ENCODE data around the gene DIAPH3.

DNA sequence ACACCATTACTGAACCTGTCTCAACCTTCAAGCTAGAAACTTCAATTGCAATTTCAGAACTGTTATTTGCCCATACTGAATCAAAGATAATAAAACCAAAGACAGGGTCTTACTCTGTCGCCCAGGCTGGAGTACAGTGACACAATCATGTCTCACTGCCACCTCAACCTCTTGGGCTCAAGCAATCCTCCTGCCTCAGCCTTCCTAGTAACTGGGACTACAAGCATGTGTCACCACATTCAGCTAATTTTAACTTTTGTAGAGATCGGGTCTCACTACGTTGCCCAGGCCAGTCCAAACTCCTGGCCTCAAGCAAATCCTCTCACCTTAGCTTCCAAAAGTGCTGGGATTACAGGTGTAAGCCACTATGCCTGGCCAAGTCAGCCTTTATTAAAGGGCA, 143.4 kb downstream of the DIAPH3 start:
- TF ChIP-seq CTCF (IDR thresholded peaks at IDR 0.05): no peak
- no peak for TF ChIP-seq POLR2A (IDR thresholded peaks at IDR 0.05; ENCODE audit: low read length)
- no peak for TF ChIP-seq MAX (IDR thresholded peaks at IDR 0.05)
